Retinal pigment epithelial cell (primary cell): ENCODE data around the gene DENND2A.
"Not testable (repeated sequence)": the region's sequence is repeated elsewhere in the genome, so short reads cannot be mapped to it uniquely, and the experiment has no call there.

Experiments used
- DNase-seq: peaks from one replicate; pipeline ENCODE4 v3.0.0-alpha.2; 2010; ENCODE audit warnings: low read depth
- H3K4me3 ChIP-seq: 2 replicates; pipeline ENCODE4 v1.5.1; 2011; ENCODE audit warnings: mild to moderate bottlenecking, low read length, control low read depth, moderate library complexity
- CTCF ChIP-seq: conservative IDR thresholded peaks from 2 replicates; pipeline ENCODE4 v1.5.1; 2011; ENCODE audit warnings: low read depth, low read length, control low read depth, inconsistent platforms

DENND2A gene

GRCh38 chr7:140557069-140557468 is 83.5 kb downstream of the DENND2A start:
- no peak for TF ChIP-seq CTCF
- no peak overlapping the region for H3K4me3 ChIP-seq
- DNase-seq = no peak

GRCh38 chr7:140553236-140553635 is 87.4 kb downstream of the DENND2A start:
- not testable (repeated sequence) for DNase-seq, H3K4me3 ChIP-seq

DNA sequence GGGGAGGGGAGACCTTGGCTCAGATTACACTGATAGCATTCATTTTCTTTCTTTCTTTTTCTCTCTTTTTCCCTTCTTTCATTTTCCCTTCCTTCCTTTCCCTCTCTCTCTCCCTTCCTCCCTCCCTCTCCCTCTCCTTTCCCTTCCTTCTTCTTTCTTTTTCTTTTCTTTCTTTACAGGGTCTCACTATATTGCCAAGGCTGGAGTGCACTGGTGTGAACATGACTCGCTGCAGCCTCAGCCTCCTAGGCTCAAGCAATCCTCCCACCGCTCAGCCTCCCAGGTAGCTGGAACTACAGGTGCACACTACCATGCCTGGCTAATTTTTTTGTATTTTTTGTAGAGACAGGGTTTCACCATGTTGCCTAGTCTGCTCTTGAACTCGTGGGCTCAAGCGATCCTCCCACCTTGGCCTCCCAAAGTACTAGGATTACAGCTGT is 88.4 kb downstream of the DENND2A start:
- DNase-seq = no peak
- TF ChIP-seq CTCF = no peak
- no peak overlapping the region for H3K4me3 ChIP-seq

DNA sequence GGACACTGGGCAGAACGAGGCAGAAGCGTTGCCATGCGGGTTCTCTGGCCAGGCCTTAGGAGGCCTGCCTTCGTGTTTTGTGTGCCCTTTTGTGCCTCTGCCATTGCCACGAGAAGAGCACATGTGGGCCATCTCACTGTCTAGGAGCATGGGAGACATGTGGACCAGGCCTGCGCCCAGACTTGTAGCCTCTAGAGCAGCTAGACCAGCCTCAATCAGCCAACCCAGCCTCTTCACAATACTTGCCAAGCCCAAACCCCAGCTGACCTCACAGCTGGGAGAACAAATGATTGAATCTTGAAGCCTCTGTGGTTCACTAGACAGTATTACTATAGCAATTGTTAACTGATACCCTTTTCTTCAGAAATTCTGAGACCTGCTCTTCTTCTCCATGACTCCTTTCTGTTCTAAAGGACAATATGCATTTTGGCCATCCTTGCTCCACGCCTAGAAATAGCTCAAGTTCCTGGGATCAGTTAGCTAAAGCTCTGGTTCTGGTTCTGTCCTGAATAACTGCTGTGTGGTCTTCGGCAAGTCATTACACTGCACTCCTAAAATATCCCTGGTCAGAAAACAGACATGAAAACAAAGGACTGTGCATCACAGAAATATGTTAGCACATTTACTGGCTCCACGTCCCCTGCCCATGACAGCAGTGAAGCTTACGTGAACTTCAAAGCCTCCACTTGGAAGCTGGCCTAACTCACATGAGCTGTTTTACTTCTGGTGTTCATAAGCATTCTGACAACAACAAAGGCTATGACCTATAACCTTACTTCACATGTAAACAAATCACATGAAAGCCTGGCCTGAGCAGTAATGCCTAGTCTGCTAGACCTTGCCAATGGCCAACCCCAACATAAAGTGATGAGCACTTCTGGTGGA is 89.0 kb downstream of the DENND2A start:
- no peak for DNase-seq
- TF ChIP-seq CTCF = no peak
- H3K4me3 ChIP-seq = no peak overlapping the region

DNA sequence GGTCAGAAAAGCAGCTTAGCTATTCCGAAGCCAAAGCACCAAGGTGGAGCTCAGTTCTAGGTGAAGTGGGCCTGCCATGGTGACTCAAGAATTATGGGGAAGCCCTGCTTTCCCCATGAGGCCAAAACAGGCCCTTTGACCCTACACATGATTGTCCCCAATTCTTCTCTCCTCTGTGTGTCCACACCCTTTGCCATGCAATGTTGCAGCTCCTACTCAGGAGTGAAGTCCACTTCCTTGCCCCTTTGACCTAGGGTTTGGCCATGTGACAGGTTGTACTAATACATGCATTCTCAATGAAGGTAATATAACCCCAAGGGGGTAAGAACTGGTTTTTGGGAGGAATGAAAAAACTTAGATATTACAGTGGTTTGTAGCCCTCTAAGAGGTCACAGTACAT is 93.7 kb downstream of the DENND2A start:
- TF ChIP-seq CTCF = no peak
- H3K4me3 ChIP-seq = no peak overlapping the region
- no peak for DNase-seq

DNA sequence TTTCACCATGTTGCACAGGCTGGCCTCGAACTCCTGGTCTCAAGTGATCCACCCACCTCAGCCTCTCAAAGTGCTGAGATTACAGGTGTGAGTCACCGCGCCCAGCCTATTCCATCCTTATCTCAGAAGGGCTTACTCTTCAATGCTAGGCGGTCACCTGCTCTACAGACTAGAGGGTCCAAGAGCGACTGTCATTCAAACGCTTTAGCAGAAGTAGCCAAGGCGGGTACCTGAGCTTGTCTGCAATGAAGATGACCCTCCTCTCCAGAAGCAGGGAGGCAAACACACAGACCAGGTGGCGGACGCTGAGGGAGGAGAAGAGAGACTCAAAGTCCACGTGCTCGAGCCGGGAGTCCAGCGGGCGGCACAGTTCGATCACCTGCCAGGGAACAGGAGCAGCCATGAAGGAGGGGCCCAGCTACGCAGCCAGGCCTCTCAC is 96.2 kb downstream of the DENND2A start:
- no peak for DNase-seq
- no peak for TF ChIP-seq CTCF
- no peak overlapping the region for H3K4me3 ChIP-seq

- no peak overlapping the region for H3K4me3 ChIP-seq
- no peak for TF ChIP-seq CTCF
- DNase-seq = no peak
These were observed 98.4 kb downstream of the DENND2A start for GRCh38 chr7:140542228-140542603.
